Breast epithelium (tissue), 3 donors: ENCODE data around the gene ENDOD1.
A peak's percentile ranks its signal among the peaks of the same experiment; 100 is the strongest.

ENCODE experiments used
- CTCF ChIP-seq, 3 donors: fragments of 450-650 bp; IDR thresholded peaks; one replicate each; pipeline ENCODE4 v1.5.1; 2016 to 2017; ENCODE audit warnings: antibody characterized with exemption in 3 of 3, mild to moderate bottlenecking in 3 of 3, moderate library complexity in 3 of 3
- POLR2A ChIP-seq: fragments of 450-650 bp; IDR thresholded peaks from one replicate; pipeline ENCODE4 v1.6.1; 2016; ENCODE audit warnings: antibody characterized with exemption, mild to moderate bottlenecking, moderate library complexity
- POLR2AphosphoS5 ChIP-seq, 3 donors: sonication (generic); formaldehyde crosslinking; IDR thresholded peaks; one replicate each; pipeline ENCODE4 v1.6.1; 2017; ENCODE audit warnings: antibody characterized with exemption in 3 of 3

- peak; percentile 25 to 69 (median 68) for TF ChIP-seq CTCF (IDR thresholded peaks at IDR 0.05)
- TF ChIP-seq POLR2A, result peak; percentile 63
- TF ChIP-seq POLR2AphosphoS5 (IDR thresholded peaks at IDR 0.05), result peak; percentile 74 to 79 (median 78)
These were observed 22.4 kb upstream of the ENDOD1 start for GRCh38 chr11:95067039-95067840.
